HepG2 (cell line): Measurements from ENCODE around the gene PLCB2. TPM values are rescaled to one million over a fixed set of nuclear protein-coding genes. Genes with fewer than 3 reads are reported as not detected.

Experiments
- BHLHE40 ChIP-seq: IDR thresholded peaks from 2 replicates; pipeline ENCODE4 v1.6.1; 2011; ENCODE audit warnings: low read length, improper control_type of control experiment
- DMAP1 ChIP-seq: IDR thresholded peaks from 2 replicates; pipeline ENCODE4 v1.6.1; 2016
- ELF1 ChIP-seq: sonication (generic); formaldehyde crosslinking; IDR thresholded peaks from 2 replicates; pipeline ENCODE4 v1.4.0; 2020; ENCODE audit warnings: missing genetic modification reagents
- EP300 ChIP-seq, 3 experiments: sonication (generic) in 1 of 3; formaldehyde crosslinking in 1 of 3; IDR thresholded peaks; 2 replicates each; pipeline versions ENCODE4 v1.5.1 to v1.6.1; 2011 to 2020; ENCODE audit warnings: low read depth in 2 of 3, low read length in 2 of 3, borderline replicate concordance in 1 of 3, improper control_type of control experiment in 1 of 3, mild to moderate bottlenecking in 1 of 3, missing genetic modification reagents in 1 of 3, moderate library complexity in 1 of 3
- HOXA9 ChIP-seq: sonication (generic); formaldehyde crosslinking; IDR thresholded peaks from 2 replicates; pipeline ENCODE4 v1.8.1; 2022; ENCODE audit warnings: missing genetic modification reagents, mild to moderate bottlenecking, moderate library complexity, borderline replicate concordance
- IRF2 ChIP-seq: IDR thresholded peaks from 2 replicates; pipeline ENCODE4 v1.6.1; 2018; ENCODE audit warnings: missing genetic modification reagents, missing compliant biosample characterization
- KDM2A ChIP-seq: sonication (generic); formaldehyde crosslinking; IDR thresholded peaks from 2 replicates; pipeline ENCODE4 v1.4.0; 2020; ENCODE audit warnings: low read depth, missing genetic modification reagents, borderline replicate concordance
- MIER3 ChIP-seq: IDR thresholded peaks from 2 replicates; pipeline ENCODE4 v1.6.1; 2016; ENCODE audit warnings: missing compliant biosample characterization, borderline replicate concordance
- NCOA2 ChIP-seq: sonication (generic); formaldehyde crosslinking; IDR thresholded peaks from 2 replicates; pipeline ENCODE4 v1.8.0; 2022; ENCODE audit warnings: inconsistent platforms
- PAF1 ChIP-seq: IDR thresholded peaks from 2 replicates; pipeline ENCODE4 v1.6.1; 2016; ENCODE audit warnings: missing genetic modification reagents, missing compliant biosample characterization
- PHB2 ChIP-seq: fragments of 450-650 bp; IDR thresholded peaks from 2 replicates; pipeline ENCODE4 v1.6.1; 2018; ENCODE audit not compliant: partially characterized antibody
- SIX1 ChIP-seq: sonication (generic); formaldehyde crosslinking; IDR thresholded peaks from 2 replicates; pipeline ENCODE4 v1.4.0; 2020; ENCODE audit warnings: missing genetic modification reagents, borderline replicate concordance
- SMC3 ChIP-seq: IDR thresholded peaks from 2 replicates; pipeline ENCODE4 v1.6.1; 2011; ENCODE audit warnings: low read length, improper control_type of control experiment
- STAG1 ChIP-seq: sonication (generic); formaldehyde crosslinking; IDR thresholded peaks from 2 replicates; pipeline ENCODE4 v1.4.0; 2020; ENCODE audit warnings: missing genetic modification reagents
- THAP11 ChIP-seq: IDR thresholded peaks from 2 replicates; pipeline ENCODE4 v1.6.1; 2016; ENCODE audit warnings: missing biosample characterization, missing genetic modification reagents
- TMF1 ChIP-seq: sonication (generic); formaldehyde crosslinking; IDR thresholded peaks from 2 replicates; pipeline ENCODE4 v1.8.1; 2022; ENCODE audit warnings: low read depth, missing genetic modification reagents
- XRCC5 ChIP-seq: fragments of 200-400 bp; formaldehyde crosslinking; optimal IDR thresholded peaks from 2 replicates; pipeline ENCODE3; 2017; ENCODE audit warnings: mild to moderate bottlenecking, low read length
- ZNF891 ChIP-seq: sonication (generic); formaldehyde crosslinking; IDR thresholded peaks from 2 replicates; pipeline ENCODE4 v1.5.0; 2020; ENCODE audit warnings: mild to moderate bottlenecking, missing genetic modification reagents
- polyA plus RNA-seq, 8 experiments: library from polyadenylated mRNA; depleted of rRNA in 3 of 8; stranded (reverse) in 7 of 8; unstranded in 1 of 8; fragments of >200 nt; fragmentation: Illumina TruSeq in 4 of 8; extraction: Trizol in 4 of 8; gene quantifications; 2 replicates each; pipeline versions ENCODE4 v1.2.1 to v1.2.3, GENCODE V29; 2011 to 2016; ENCODE audit warnings: low read depth in 4 of 8, missing spikeins in 1 of 8, mixed read lengths in 1 of 8; ENCODE audit not compliant: insufficient read depth in 1 of 8
- total RNA-seq, 5 experiments: library from RNA; depleted of rRNA; stranded (reverse); fragments of >200 nt; fragmentation: Illumina TruSeq; extraction: Trizol; gene quantifications; 2 replicates each; pipeline ENCODE4 v1.2.3, GENCODE V29; 2016; ENCODE audit warnings: low read depth in 1 of 5
- TF ChIP-seq, protein P1 (sequence below): sonication (generic); formaldehyde crosslinking; IDR thresholded peaks from 2 replicates; pipeline ENCODE4 v1.4.0; 2020; ENCODE audit warnings: mild to moderate bottlenecking, missing genetic modification reagents
- TF ChIP-seq, protein P2 (sequence below): sonication (generic); formaldehyde crosslinking; IDR thresholded peaks from 2 replicates; pipeline ENCODE4 v1.5.0; 2020; ENCODE audit warnings: mild to moderate bottlenecking, missing genetic modification reagents, moderate library complexity

PLCB2 gene
- total and polyA plus RNA-seq, 2 of the 13 experiments (the other 11 are each of a cell fraction or from before 2014, with no cell fraction given) = 0.11 TPM; not detected in 1

DNA sequence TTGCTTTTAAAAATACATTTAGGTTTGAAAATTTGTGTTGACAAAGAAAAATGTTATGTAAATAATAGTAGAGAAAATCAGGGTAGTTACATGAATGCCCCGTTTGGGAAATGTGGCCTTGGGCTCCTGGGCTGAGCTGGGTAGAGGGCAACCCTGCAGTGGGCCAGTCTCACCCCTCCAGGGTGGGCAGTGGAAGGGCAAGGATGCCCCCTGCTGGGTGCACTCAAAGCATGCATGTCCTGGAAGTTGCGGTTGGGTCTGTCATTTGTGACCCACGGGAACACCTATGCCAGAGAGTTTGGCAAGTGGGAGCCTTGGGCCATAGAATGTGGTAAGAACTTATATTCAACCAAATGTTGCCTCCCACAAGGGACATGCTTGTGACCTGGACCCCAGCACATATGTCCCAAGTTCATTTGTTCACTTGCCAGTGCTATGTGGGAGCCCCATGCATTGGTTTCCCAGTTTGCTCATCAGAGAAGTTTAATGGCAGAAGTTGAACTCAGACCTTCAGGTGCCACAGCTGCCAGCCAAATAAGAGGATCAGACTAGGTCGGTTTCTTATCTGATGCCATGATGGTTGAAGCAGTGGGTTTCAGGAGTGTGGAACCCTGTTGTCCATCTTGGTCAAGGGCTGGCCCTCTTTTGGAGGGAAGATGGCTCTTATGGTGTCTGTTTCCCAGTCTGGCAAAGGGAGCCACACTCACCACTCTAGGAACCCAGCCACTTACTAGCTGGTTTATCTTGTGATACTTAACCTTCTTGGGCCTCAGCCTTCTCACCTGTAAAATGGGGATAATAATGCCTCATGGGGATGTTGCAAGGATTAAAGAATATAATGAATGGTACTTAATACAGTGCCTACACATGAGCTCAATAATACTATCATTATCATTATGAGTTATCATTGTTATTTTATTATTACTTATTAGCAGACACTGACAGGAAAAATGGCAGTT is 2.5 kb upstream of the PLCB2 start (continued):
- TF ChIP-seq KDM2A (0 out of 2 replicates have a peak, but pooled peaks have one; percentile 38), DMAP1 (CRISPR knock-in tag) (no peak), ELF1 (CRISPR knock-in tag) (no peak), EP300 (IDR thresholded peaks at IDR 0.05; ENCODE audit: low read depth in 2 of 2, low read length in 2 of 2) (no peak), EP300 (CRISPR knock-in tag; IDR thresholded peaks at IDR 0.05; ENCODE audit: borderline replicate concordance) (no peak), STAG1 (CRISPR knock-in tag) (peak; percentile 84), IRF2 (CRISPR knock-in tag) (no peak), BHLHE40 (no peak), SMC3 (peak; percentile 23; the same call in 1 of the 2 replicates), ZNF891 (no peak), THAP11 (CRISPR knock-in tag) (no peak), XRCC5 (peak; percentile 51), NCOA2 (CRISPR knock-in tag) (no peak), TMF1 (CRISPR knock-in tag) (no peak), HOXA9 (CRISPR knock-in tag) (no peak), PAF1 (no peak), SIX1 (CRISPR knock-in tag) (no peak), PHB2 (no peak), MIER3 (no peak)
- TF ChIP-seq, protein P1, sequence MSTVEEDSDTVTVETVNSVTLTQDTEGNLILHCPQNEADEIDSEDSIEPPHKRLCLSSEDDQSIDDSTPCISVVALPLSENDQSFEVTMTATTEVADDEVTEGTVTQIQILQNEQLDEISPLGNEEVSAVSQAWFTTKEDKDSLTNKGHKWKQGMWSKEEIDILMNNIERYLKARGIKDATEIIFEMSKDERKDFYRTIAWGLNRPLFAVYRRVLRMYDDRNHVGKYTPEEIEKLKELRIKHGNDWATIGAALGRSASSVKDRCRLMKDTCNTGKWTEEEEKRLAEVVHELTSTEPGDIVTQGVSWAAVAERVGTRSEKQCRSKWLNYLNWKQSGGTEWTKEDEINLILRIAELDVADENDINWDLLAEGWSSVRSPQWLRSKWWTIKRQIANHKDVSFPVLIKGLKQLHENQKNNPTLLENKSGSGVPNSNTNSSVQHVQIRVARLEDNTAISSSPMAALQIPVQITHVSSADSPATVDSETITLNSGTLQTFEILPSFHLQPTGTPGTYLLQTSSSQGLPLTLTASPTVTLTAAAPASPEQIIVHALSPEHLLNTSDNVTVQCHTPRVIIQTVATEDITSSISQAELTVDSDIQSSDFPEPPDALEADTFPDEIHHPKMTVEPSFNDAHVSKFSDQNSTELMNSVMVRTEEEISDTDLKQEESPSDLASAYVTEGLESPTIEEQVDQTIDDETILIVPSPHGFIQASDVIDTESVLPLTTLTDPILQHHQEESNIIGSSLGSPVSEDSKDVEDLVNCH = no peak
- TF ChIP-seq, protein P2, sequence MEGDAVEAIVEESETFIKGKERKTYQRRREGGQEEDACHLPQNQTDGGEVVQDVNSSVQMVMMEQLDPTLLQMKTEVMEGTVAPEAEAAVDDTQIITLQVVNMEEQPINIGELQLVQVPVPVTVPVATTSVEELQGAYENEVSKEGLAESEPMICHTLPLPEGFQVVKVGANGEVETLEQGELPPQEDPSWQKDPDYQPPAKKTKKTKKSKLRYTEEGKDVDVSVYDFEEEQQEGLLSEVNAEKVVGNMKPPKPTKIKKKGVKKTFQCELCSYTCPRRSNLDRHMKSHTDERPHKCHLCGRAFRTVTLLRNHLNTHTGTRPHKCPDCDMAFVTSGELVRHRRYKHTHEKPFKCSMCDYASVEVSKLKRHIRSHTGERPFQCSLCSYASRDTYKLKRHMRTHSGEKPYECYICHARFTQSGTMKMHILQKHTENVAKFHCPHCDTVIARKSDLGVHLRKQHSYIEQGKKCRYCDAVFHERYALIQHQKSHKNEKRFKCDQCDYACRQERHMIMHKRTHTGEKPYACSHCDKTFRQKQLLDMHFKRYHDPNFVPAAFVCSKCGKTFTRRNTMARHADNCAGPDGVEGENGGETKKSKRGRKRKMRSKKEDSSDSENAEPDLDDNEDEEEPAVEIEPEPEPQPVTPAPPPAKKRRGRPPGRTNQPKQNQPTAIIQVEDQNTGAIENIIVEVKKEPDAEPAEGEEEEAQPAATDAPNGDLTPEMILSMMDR (CRISPR knock-in tag) = peak; percentile 81
